ENCODE measurements around the gene FOXD4L5.
"Not testable (repeated sequence)": the region's sequence is repeated elsewhere in the genome, so short reads cannot be mapped to it uniquely, and the experiment has no call there.

Gene FOXD4L5

GRCh38 chr9:65285109-65285508 is at the start of gene FOXD4L5:
FOXD4L5 (minus strand) TSS chr9:65285209; CDS start chr9:65284377, 832 bp downstream.
- not testable (repeated sequence) for DNase-seq

GRCh38 chr9:65283943-65284342 is 1.1 kb downstream of the FOXD4L5 start:
- DNase-seq: not testable (repeated sequence)

GRCh38 chr9:65282976-65283375 is 2.0 kb downstream of the FOXD4L5 start:
- DNase-seq: not testable (repeated sequence)

All from amygdala (tissue), 56 donors.